Measurements from ENCODE around the gene EFCAB6. TPM values are rescaled to one million over a fixed set of nuclear protein-coding genes. Genes with fewer than 3 reads are reported as not detected.

EFCAB6 gene
- total RNA-seq, 1 experiment from 2014 or later, result 0.52 TPM

GRCh38 chr22:43539572-43540528 is 272.3 kb downstream of the EFCAB6 start:
- no peaks in the 10 kb centered on the region for H3K9me2 ChIP-seq (ENCODE audit: insufficient read depth)
- H3K27ac ChIP-seq (ENCODE audit: low read depth, low read length), result no peak overlapping the region
- H4K20me1 ChIP-seq (ENCODE audit: insufficient read depth), result no peaks in the 10 kb centered on the region
- H3K36me3 ChIP-seq (ENCODE audit: control insufficient read depth in 1 of 2, insufficient read depth in 2 of 2, low read length in 2 of 2), result no peaks in the 10 kb centered on the region
- no peak for ATAC-seq
- H2AFZ ChIP-seq (ENCODE audit: low read depth, low read length, poor library complexity, severe bottlenecking), result no peak overlapping the region
- no peaks in the 10 kb centered on the region for H3K4me1 ChIP-seq (ENCODE audit: control insufficient read depth in 1 of 2, insufficient read depth in 2 of 2, low read length in 2 of 2)
- TF ChIP-seq YY1 (IDR thresholded peaks at IDR 0.05; ENCODE audit: extremely low read depth, insufficient replicate concordance, low read depth, low read length), result no peak
- no peak for TF ChIP-seq TCF7L2 (IDR thresholded peaks at IDR 0.05; ENCODE audit: borderline replicate concordance, extremely low read depth, insufficient read depth, insufficient read length)
- no peak for TF ChIP-seq SIN3A (IDR thresholded peaks at IDR 0.05; ENCODE audit: low read depth)
- no peak for TF ChIP-seq POLR2AphosphoS5 (IDR thresholded peaks at IDR 0.05; ENCODE audit: low read depth, low read length)
- no peak for TF ChIP-seq ZBTB33 (IDR thresholded peaks at IDR 0.05; ENCODE audit: extremely low read depth, insufficient replicate concordance, low read length)
- no peak for TF ChIP-seq ATF3 (IDR thresholded peaks at IDR 0.05)
- TF ChIP-seq EGR1 (IDR thresholded peaks at IDR 0.05; ENCODE audit: low read depth), result no peak
- no peak for TF ChIP-seq SRF (IDR thresholded peaks at IDR 0.05; ENCODE audit: low read depth)
- no peak for TF ChIP-seq EZH2 (IDR thresholded peaks at IDR 0.05)
- no peak for TF ChIP-seq CEBPB (IDR thresholded peaks at IDR 0.05; ENCODE audit: low read depth)
- TF ChIP-seq EZH2phosphoT487 (IDR thresholded peaks at IDR 0.05; ENCODE audit: borderline replicate concordance), result no peak
- no peak for TF ChIP-seq ZNF274 (IDR thresholded peaks at IDR 0.05; ENCODE audit: low read depth, low read length)
- TF ChIP-seq RAD21 (IDR thresholded peaks at IDR 0.05; ENCODE audit: low read depth), result no peak
- TF ChIP-seq MAX (IDR thresholded peaks at IDR 0.05), result no peak
- no peak for TF ChIP-seq JUND (IDR thresholded peaks at IDR 0.05)
- no peak for TF ChIP-seq REST (IDR thresholded peaks at IDR 0.05; ENCODE audit: low read depth)
- intact Hi-C loops (cut with micrococcal nuclease), result no loop called here
- no peaks in the 10 kb centered on the region for H3K79me2 ChIP-seq (ENCODE audit: insufficient read depth, low read length)
- no TSS peak for BruUV-seq (replicated peaks)
- H3K4me2 ChIP-seq (ENCODE audit: low read length), result no peak overlapping the region
- no peak overlapping the region for H3K9ac ChIP-seq (ENCODE audit: low read length)
- ChIA-PET CTCF (no interaction called here), RAD21 (ENCODE audit: low non-redundant PET in 1 of 2, low total read pairs in 2 of 2, uncharacterized antibody in 2 of 2, unreplicated experiment in 2 of 2) (no interaction called here), POLR2A (no interaction called here)
- DNase-seq (ENCODE audit: low read depth, low spot score), result no peak
- no peak overlapping the region for H3K4me3 ChIP-seq (replicated peaks in 1 of 2; ENCODE audit: low read depth in 1 of 2, low read length in 2 of 2)
- H3K9me3 ChIP-seq (ENCODE audit: control insufficient read depth in 1 of 2, insufficient read depth in 1 of 2, low read depth in 1 of 2, low read length in 2 of 2), result no peaks in the 10 kb centered on the region
- H3K27me3 ChIP-seq (ENCODE audit: insufficient read depth, low read length), result peaks cover 55% of the 10 kb centered on the region
